NCI-H2107 treated with DMSO at 0.1 percent for 48 hours (cell line): Measurements from ENCODE around the gene CST9.

Experiments
- DNase-seq: peaks from one replicate; lab custom pipeline; 2025; ENCODE audit not compliant: unreplicated experiment; lab: John Stamatoyannopoulos, UW

Gene CST9

DNA sequence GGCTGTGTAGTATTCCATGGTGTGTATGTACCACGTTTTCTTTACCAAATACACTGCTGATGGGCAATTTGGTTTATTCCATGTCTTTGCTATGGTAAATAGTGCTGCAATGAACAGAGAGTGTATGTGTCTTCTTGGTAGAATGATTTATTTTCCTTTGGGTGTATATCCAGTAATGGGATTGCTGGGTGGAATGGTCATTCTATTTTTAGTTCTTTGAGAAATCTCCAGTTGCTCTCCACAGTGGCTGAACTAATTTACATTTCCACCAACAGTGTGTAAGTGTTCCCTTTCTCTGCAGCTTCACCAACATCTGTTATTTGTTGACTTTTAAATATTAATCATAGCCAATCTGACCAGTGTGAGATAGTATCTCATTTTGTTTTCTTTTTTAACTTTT lies 51.3 kb downstream of the CST9 start:
- no peak for DNase-seq
